ENCODE results near the gene DGKA.
A peak's percentile ranks its signal among the peaks of the same experiment; 100 is the strongest.

The DGKA gene

GRCh38 chr12:55938826-55939501 lies 8.0 kb downstream of the DGKA start:
- peaks cover 81% of the 10 kb centered on the region for H3K36me3 Mint-ChIP-seq (ENCODE audit: low read depth)
- no peaks in the 10 kb centered on the region for H3K27me3 Mint-ChIP-seq
- no peak overlapping the region for H3K4me3 Mint-ChIP-seq
- H3K27ac Mint-ChIP-seq: peak overlapping the region; percentile 70
- H3K9me3 Mint-ChIP-seq: no peaks in the 10 kb centered on the region
- peaks cover 80% of the 10 kb centered on the region for H3K4me1 Mint-ChIP-seq (ENCODE audit: low read depth)

DNA sequence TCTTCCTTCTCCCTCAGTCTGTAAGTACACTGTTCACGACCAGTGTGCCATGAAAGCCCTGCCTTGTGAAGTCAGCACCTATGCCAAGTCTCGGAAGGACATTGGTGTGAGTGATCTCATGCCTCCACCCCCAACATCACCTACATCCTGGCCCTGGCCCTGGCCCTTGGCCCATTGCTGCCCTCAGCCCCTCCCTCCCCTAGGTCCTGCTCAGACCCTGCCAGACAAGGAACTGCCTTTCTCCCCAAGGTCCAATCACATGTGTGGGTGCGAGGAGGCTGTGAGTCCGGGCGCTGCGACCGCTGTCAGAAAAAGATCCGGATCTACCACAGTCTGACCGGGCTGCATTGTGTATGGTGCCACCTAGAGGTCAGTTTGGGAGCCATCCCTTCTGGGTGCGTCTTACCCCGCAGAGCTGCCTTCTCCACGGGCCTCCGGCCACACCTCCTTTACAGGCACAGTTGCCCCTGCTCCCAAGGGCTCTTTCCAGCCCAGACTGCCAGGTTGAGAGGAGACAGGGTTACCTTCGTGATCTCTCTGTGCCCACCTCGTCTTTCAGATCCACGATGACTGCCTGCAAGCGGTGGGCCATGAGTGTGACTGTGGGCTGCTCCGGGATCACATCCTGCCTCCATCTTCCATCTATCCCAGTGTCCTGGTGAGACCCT lies 9.2 kb downstream of the DGKA start:
- no peak overlapping the region for H3K4me3 Mint-ChIP-seq
- no peaks in the 10 kb centered on the region for H3K27me3 Mint-ChIP-seq
- no peaks in the 10 kb centered on the region for H3K9me3 Mint-ChIP-seq
- H3K36me3 Mint-ChIP-seq (ENCODE audit: low read depth): peaks cover 88% of the 10 kb centered on the region
- H3K27ac Mint-ChIP-seq: peak overlapping the region; percentile 70
- peaks cover 77% of the 10 kb centered on the region for H3K4me1 Mint-ChIP-seq (ENCODE audit: low read depth)

GRCh38 chr12:55942055-55942454 lies 11.1 kb downstream of the DGKA start:
- Mint-ChIP-seq H3K36me3 (ENCODE audit: low read depth) (peaks cover 91% of the 10 kb centered on the region), H3K4me3 (no peak overlapping the region), H3K4me1 (ENCODE audit: low read depth) (peaks cover 77% of the 10 kb centered on the region), H3K27ac (no peak overlapping the region), H3K27me3 (no peaks in the 10 kb centered on the region), H3K9me3 (no peaks in the 10 kb centered on the region)

- no peaks in the 10 kb centered on the region for H3K27me3 Mint-ChIP-seq
- H3K4me3 Mint-ChIP-seq: no peak overlapping the region
- H3K4me1 Mint-ChIP-seq (ENCODE audit: low read depth): peaks cover 75% of the 10 kb centered on the region
- peaks cover 90% of the 10 kb centered on the region for H3K36me3 Mint-ChIP-seq (ENCODE audit: low read depth)
- peak overlapping the region; percentile 45 for H3K27ac Mint-ChIP-seq
- H3K9me3 Mint-ChIP-seq: no peaks in the 10 kb centered on the region
Measured at GRCh38 chr12:55942577-55943136, 11.7 kb downstream of the DGKA start.

DNA sequence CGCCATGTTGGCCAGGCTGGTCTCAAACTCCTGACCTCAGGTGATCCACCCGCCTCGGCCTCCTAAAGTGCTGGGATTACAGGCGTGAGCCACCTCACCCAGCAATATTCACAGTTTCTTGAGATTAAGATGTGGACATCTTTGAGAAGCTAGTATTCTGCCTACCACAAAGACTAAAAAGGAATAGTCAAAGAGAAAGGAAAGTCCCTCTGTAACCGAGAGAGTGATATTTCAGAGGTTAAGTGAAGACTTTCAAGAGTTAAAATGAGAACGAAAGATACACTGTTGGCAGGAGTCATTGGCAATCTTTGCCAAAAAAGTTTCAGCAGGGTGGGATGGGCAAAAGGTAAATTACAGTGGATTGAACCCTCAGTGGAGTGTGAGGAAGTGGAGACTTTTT lies 15.6 kb downstream of the DGKA start:
- H3K36me3 Mint-ChIP-seq (ENCODE audit: low read depth): peaks cover 76% of the 10 kb centered on the region
- no peaks in the 10 kb centered on the region for H3K27me3 Mint-ChIP-seq
- peak overlapping the region; percentile 81 for H3K27ac Mint-ChIP-seq
- no peaks in the 10 kb centered on the region for H3K9me3 Mint-ChIP-seq
- H3K4me3 Mint-ChIP-seq: no peak overlapping the region
- peaks cover 42% of the 10 kb centered on the region for H3K4me1 Mint-ChIP-seq (ENCODE audit: low read depth)

DNA sequence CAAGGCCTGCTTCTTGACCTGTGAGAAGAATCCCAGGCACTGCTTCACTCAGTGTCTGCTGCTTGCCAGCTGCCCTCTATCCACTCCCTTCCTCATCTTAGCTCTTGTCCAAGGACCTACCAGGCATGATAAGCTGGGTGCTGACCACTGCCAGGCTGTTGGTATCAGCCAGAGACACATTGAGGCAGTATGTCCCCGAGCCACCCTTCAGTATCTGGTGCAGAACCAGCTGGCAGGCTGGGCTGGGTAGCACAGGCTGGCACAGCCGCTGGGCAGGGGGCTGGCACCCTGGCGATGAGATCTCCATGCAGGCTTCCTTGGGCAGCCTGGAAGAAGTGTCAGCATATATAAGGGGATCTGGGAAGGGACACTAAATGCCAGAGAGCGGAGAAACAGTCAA lies 24.4 kb downstream of the DGKA start:
- peaks cover 44% of the 10 kb centered on the region for H3K36me3 Mint-ChIP-seq (ENCODE audit: low read depth)
- no peaks in the 10 kb centered on the region for H3K27me3 Mint-ChIP-seq
- no peaks in the 10 kb centered on the region for H3K9me3 Mint-ChIP-seq
- peaks cover 12% of the 10 kb centered on the region for H3K4me1 Mint-ChIP-seq (ENCODE audit: low read depth)
- no peak overlapping the region for H3K4me3 Mint-ChIP-seq
- no peak overlapping the region for H3K27ac Mint-ChIP-seq

GRCh38 chr12:55955800-55956508 lies 25.0 kb downstream of the DGKA start:
- no peak overlapping the region for H3K4me3 Mint-ChIP-seq
- no peaks in the 10 kb centered on the region for H3K27me3 Mint-ChIP-seq
- H3K9me3 Mint-ChIP-seq: no peaks in the 10 kb centered on the region
- H3K4me1 Mint-ChIP-seq (ENCODE audit: low read depth): peaks cover 12% of the 10 kb centered on the region
- peak overlapping the region; percentile 24 for H3K27ac Mint-ChIP-seq
- H3K36me3 Mint-ChIP-seq (ENCODE audit: low read depth): peaks cover 41% of the 10 kb centered on the region

DNA sequence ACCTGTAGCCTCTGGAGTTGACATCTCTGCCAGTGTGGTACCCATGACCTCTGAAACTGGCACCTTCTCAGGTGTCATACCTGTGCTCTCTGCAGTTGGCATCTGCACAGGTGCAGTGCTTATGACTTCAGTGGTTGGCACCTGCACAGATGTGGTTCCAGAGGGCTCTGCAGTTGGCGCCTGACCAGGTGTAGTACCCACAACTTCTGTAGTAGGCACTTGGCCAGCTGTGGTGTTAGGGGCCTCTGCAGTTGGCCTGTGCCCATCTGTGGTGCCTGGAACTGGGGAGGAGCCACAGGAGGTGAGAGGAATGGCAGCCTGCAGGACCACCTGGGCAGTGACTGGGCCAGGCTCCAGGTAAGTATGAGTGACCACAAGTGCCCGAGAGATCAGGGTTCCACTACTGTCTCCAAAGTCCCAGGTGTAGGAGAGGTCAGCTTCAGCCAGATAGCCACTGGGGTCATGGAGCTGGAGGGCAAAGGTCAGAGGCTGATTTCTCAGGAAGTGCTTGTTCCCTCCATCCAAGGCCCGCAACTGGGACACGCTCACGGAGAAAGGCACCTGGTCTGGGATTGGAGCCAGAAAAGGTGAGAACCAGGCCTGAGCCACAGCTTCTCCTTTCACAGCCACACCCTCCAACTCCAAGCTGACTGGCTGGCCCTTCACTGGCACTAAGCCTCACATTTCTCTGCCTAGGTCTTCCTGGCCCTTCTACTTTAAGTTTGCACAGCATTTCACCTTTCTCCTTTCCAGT lies 26.3 kb downstream of the DGKA start:
- peaks cover 30% of the 10 kb centered on the region for H3K36me3 Mint-ChIP-seq (ENCODE audit: low read depth)
- peaks cover 12% of the 10 kb centered on the region for H3K4me1 Mint-ChIP-seq (ENCODE audit: low read depth)
- no peaks in the 10 kb centered on the region for H3K9me3 Mint-ChIP-seq
- H3K27me3 Mint-ChIP-seq: no peaks in the 10 kb centered on the region
- no peak overlapping the region for H3K4me3 Mint-ChIP-seq
- no peak overlapping the region for H3K27ac Mint-ChIP-seq

DNA sequence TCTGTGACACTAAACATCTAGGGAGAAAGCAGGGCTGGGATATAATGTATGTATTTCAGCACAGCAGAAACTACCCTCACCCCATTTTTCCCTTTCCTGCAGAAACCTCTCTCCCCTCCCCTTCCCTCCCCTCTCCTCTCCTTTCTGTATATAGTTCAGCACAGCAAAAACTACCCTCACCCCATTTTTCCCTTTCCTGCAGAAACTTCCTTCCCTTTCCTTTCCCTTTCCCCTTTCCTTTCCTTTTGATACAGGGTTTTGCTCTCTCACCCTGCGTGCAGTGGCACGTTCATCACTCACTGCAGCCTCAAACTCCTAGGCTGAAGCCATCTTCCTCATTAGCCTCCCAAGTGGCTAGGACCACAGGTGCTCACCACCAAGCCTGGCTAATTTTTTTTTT lies 32.8 kb downstream of the DGKA start:
- Mint-ChIP-seq H3K27me3 (no peaks in the 10 kb centered on the region), H3K27ac (no peak overlapping the region), H3K4me1 (ENCODE audit: low read depth) (peaks cover 25% of the 10 kb centered on the region), H3K4me3 (no peak overlapping the region), H3K9me3 (no peaks in the 10 kb centered on the region), H3K36me3 (ENCODE audit: low read depth) (peaks cover 13% of the 10 kb centered on the region)

DNA sequence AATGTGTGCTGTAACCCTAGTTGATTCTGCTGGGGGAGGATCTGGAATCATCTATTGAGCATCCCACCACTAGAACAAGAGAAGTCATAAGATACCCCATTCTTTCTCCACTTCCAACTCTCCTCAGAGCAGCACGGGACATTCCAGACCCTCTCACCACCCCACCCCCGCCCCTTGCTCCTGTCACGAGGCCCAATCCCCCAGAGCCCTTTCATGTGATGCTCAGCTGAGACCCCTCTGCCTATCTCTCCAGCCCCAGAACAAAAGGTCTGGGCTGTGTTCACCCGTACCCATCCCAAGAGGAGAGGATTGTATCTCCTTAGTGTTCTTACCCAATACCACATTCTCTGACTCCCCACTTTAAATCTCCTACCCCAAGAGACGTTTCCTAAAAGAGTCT lies 34.3 kb downstream of the DGKA start:
- peak overlapping the region; percentile 21 for H3K27ac Mint-ChIP-seq
- H3K9me3 Mint-ChIP-seq: no peaks in the 10 kb centered on the region
- H3K4me1 Mint-ChIP-seq (ENCODE audit: low read depth): peaks cover 28% of the 10 kb centered on the region
- no peaks in the 10 kb centered on the region for H3K27me3 Mint-ChIP-seq
- H3K4me3 Mint-ChIP-seq: no peak overlapping the region
- H3K36me3 Mint-ChIP-seq (ENCODE audit: low read depth): peaks cover 17% of the 10 kb centered on the region

GRCh38 chr12:55965941-55966407 lies 35.0 kb downstream of the DGKA start, which contains the start of gene PMEL:
Gene PMEL, minus strand, starts transcription at chr12:55966042. Its CDS starts 31 bp downstream, at chr12:55966011.
- no peaks in the 10 kb centered on the region for H3K9me3 Mint-ChIP-seq
- peaks cover 28% of the 10 kb centered on the region for H3K4me1 Mint-ChIP-seq (ENCODE audit: low read depth)
- peak within 1 kb of the TSS; percentile 90 for H3K27ac Mint-ChIP-seq
- H3K27me3 Mint-ChIP-seq: no peaks in the 10 kb centered on the region
- peak within 1 kb of the TSS; percentile 94 for H3K4me3 Mint-ChIP-seq
- H3K36me3 Mint-ChIP-seq (ENCODE audit: low read depth): peaks cover 17% of the 10 kb centered on the region

DNA sequence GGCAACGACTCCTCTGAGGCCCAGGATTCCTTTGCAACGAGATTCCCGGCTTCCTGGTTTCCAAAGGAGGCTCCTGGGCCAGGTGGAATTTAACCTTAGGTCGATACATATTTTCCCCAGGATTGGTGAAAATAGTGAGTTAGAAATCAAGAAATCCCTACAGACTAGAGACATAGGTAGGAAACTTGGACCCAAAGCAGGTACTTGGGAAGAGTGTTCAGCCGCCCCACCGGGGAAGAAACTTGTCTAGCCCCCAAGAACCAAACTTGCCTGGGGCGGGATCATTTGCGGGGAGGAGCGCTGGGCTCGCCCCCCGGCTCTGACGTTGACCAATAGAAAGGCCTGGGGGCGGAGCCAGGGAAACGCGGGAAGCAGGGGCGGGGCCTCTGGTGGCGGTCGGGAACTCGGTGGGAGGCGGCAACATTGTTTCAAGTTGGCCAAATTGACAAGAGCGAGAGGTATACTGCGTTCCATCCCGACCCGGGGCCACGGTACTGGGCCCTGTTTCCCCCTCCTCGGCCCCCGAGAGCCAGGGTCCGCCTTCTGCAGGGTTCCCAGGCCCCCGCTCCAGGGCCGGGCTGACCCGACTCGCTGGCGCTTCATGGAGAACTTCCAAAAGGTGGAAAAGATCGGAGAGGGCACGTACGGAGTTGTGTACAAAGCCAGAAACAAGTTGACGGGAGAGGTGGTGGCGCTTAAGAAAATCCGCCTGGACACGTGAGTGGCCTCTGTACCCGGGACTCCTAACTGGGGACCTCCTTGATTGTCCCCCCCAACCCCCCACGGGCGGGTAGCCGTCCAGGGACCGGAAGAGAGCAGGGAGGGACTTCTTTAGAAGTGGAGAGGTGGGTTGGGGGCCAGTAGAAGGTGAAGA lies 35.7 kb downstream of the DGKA start, which contains the start of gene CDK2:
Gene CDK2, plus strand, starts transcription at position 423 of the 874 bp plus-strand sequence. Its CDS starts 179 bp downstream, at position 602.
- peaks cover 23% of the 10 kb centered on the region for H3K36me3 Mint-ChIP-seq (ENCODE audit: low read depth)
- H3K4me3 Mint-ChIP-seq: peak within 1 kb of the TSS; percentile 94
- no peaks in the 10 kb centered on the region for H3K9me3 Mint-ChIP-seq
- H3K4me1 Mint-ChIP-seq (ENCODE audit: low read depth): peaks cover 28% of the 10 kb centered on the region
- H3K27me3 Mint-ChIP-seq: no peaks in the 10 kb centered on the region
- peak within 1 kb of the TSS; percentile 90 for H3K27ac Mint-ChIP-seq

GRCh38 chr12:55969356-55969755 lies 38.4 kb downstream of the DGKA start:
- no peak overlapping the region for H3K4me3 Mint-ChIP-seq
- H3K4me1 Mint-ChIP-seq (ENCODE audit: low read depth): peaks cover 28% of the 10 kb centered on the region
- H3K9me3 Mint-ChIP-seq: no peaks in the 10 kb centered on the region
- H3K27me3 Mint-ChIP-seq: no peaks in the 10 kb centered on the region
- H3K27ac Mint-ChIP-seq: no peak overlapping the region
- peaks cover 27% of the 10 kb centered on the region for H3K36me3 Mint-ChIP-seq (ENCODE audit: low read depth)
